ACHN (cell line): ENCODE measurements around the gene COL17A1.

Source experiments
- DNase-seq: peaks from one replicate; pipeline ENCODE4 v3.0.0-alpha.2; 2015
- in situ Hi-C: cut with HindIII; loops from 2 replicates; pipeline ENCODE4 v1.10.0; 2017; ENCODE audit warnings: low sequenced_read_pairs, low pct_ligation_motif_present, low pct_unique_long_range_greater_than_20kb

COL17A1 gene

GRCh38 chr10:104085801-104086400 lies at the start of gene COL17A1:
TSS of gene COL17A1 (minus strand) at chr10:104085880. CDS start at chr10:104080673, 5,207 bp downstream.
- no peak for DNase-seq
- in situ Hi-C loops, result no loop called here

- DNase-seq, result no peak
- in situ Hi-C loops, result no loop called here
Measured at GRCh38 chr10:104130041-104130440, 44.4 kb upstream of the COL17A1 start.

GRCh38 chr10:104128214-104128613 lies 42.5 kb upstream of the COL17A1 start:
- in situ Hi-C loops, result no loop called here
- DNase-seq, result no peak

GRCh38 chr10:104127411-104127810 lies 41.7 kb upstream of the COL17A1 start:
- DNase-seq, result peak; percentile 54
- in situ Hi-C loops, result no loop called here

- in situ Hi-C loops, result no loop called here
- peak; percentile 50 for DNase-seq
Measured at GRCh38 chr10:104123397-104123796, 37.7 kb upstream of the COL17A1 start.

- peak; percentile 28 for DNase-seq
- in situ Hi-C loops, result no loop called here
Measured at GRCh38 chr10:104122225-104123107, 36.8 kb upstream of the COL17A1 start.

- in situ Hi-C loops, result no loop called here
Measured at GRCh38 chr10:104121485-104122224, 36.0 kb upstream of the COL17A1 start, which contains the start of gene SFR1. TSS of gene SFR1 (plus strand) at chr10:104122171. CDS start at chr10:104122184, 13 bp downstream.

GRCh38 chr10:104120903-104121484 lies 35.3 kb upstream of the COL17A1 start:
- DNase-seq, result peak; percentile 98
- in situ Hi-C loops, result no loop called here

More at GRCh38 chr10:104121485-104122224, 36.0 kb upstream of the COL17A1 start, which contains the start of gene SFR1:
- peak; percentile 98 for DNase-seq

- DNase-seq, result no peak
- in situ Hi-C loops, result no loop called here
Measured at GRCh38 chr10:104120512-104120902, 34.8 kb upstream of the COL17A1 start.

- DNase-seq, result peak; percentile 38
- in situ Hi-C loops, result no loop called here
Measured at GRCh38 chr10:104119996-104120395, 34.3 kb upstream of the COL17A1 start.

GRCh38 chr10:104117839-104118323 lies 32.2 kb upstream of the COL17A1 start:
- DNase-seq, result peak; percentile 89
- in situ Hi-C loops, result no loop called here

- no peak for DNase-seq
- in situ Hi-C loops, result no loop called here
Measured at GRCh38 chr10:104113376-104113956, 27.8 kb upstream of the COL17A1 start.

GRCh38 chr10:104109908-104110662 lies 24.4 kb upstream of the COL17A1 start:
- DNase-seq, result peak; percentile 95

GRCh38 chr10:104104926-104105325 lies 19.2 kb upstream of the COL17A1 start:
- DNase-seq, result no peak
- in situ Hi-C loops, result no loop called here

More at GRCh38 chr10:104109908-104110662, 24.4 kb upstream of the COL17A1 start:
- in situ Hi-C loops, result no loop called here

GRCh38 chr10:104104418-104104817 lies 18.7 kb upstream of the COL17A1 start:
- in situ Hi-C loops, result no loop called here
- DNase-seq, result no peak

GRCh38 chr10:104103956-104104355 lies 18.3 kb upstream of the COL17A1 start:
- no peak for DNase-seq
- in situ Hi-C loops, result no loop called here

GRCh38 chr10:104101902-104102301 lies 16.2 kb upstream of the COL17A1 start:
- in situ Hi-C loops, result no loop called here

More at GRCh38 chr10:104101902-104102301, 16.2 kb upstream of the COL17A1 start:
- no peak for DNase-seq
